ENCODE results near the gene PDZD7.

PDZD7 gene

GRCh38 chr10:100998183-100998990 lies 32.5 kb downstream of the PDZD7 start:
- TF ChIP-seq, protein P1, sequence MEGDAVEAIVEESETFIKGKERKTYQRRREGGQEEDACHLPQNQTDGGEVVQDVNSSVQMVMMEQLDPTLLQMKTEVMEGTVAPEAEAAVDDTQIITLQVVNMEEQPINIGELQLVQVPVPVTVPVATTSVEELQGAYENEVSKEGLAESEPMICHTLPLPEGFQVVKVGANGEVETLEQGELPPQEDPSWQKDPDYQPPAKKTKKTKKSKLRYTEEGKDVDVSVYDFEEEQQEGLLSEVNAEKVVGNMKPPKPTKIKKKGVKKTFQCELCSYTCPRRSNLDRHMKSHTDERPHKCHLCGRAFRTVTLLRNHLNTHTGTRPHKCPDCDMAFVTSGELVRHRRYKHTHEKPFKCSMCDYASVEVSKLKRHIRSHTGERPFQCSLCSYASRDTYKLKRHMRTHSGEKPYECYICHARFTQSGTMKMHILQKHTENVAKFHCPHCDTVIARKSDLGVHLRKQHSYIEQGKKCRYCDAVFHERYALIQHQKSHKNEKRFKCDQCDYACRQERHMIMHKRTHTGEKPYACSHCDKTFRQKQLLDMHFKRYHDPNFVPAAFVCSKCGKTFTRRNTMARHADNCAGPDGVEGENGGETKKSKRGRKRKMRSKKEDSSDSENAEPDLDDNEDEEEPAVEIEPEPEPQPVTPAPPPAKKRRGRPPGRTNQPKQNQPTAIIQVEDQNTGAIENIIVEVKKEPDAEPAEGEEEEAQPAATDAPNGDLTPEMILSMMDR (IDR thresholded peaks at IDR 0.05; ENCODE audit: control extremely low read depth, extremely low read depth, low read depth, missing control alignments) = no peak
- peak; percentile 72 for DNase-seq (ENCODE audit: extremely low spot score)
- ChIA-PET POLR2A (no interaction called here), CTCF (interaction anchor here (0.9 to 6.6 kb wide), 17 partner anchors 11 to 143 kb away, joined by 3 to 101 read pairs (median 6); partner anchors contain the start of genes MRPL43, PDZD7, SFXN3 and SLF2)

DNA sequence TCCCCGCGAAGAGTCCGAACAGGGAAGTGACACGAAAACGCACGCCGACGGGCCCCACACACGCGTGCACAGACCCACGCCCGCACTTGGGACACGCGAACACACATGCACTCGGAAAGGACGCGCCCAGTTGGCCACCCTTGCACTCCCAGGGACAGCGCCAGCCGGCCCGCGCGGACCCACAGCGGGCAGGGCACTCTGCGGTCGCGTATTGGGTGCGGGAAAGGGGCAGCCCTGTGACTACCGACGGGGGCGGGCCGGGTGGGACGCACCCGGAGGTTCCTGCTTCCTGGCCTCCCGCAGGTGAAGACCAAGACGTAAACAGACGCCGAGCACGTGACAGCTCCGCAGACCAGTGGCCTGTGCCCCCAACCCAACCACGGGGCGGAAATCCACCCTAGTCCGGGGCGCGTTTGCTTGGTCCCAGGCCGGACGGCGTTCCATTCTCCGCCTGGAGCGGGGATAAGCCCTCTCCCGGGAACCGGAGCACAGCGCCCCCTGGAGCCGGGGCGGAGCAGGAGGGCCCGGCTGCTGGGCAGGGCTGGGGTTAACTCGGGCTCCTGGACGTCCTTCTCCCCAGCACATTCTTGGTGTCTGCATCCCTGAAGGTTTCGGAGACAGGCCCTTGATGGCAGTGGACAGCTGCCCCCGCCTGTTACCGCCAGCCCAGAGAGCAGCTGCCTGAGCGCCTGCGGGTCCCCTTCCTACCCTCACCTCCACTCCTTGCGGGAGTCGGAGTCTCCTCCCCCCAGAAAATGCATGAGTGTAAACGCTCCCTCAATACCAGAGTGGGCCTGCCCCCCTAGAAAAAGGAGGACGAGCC lies 33.4 kb downstream of the PDZD7 start:
- TF ChIP-seq, protein P1 (IDR thresholded peaks at IDR 0.05; ENCODE audit: control extremely low read depth, extremely low read depth, low read depth, missing control alignments) = peak; percentile 75
- DNase-seq (ENCODE audit: extremely low spot score) = peak; percentile 84
- POLR2A ChIA-PET = no interaction called here

DNA sequence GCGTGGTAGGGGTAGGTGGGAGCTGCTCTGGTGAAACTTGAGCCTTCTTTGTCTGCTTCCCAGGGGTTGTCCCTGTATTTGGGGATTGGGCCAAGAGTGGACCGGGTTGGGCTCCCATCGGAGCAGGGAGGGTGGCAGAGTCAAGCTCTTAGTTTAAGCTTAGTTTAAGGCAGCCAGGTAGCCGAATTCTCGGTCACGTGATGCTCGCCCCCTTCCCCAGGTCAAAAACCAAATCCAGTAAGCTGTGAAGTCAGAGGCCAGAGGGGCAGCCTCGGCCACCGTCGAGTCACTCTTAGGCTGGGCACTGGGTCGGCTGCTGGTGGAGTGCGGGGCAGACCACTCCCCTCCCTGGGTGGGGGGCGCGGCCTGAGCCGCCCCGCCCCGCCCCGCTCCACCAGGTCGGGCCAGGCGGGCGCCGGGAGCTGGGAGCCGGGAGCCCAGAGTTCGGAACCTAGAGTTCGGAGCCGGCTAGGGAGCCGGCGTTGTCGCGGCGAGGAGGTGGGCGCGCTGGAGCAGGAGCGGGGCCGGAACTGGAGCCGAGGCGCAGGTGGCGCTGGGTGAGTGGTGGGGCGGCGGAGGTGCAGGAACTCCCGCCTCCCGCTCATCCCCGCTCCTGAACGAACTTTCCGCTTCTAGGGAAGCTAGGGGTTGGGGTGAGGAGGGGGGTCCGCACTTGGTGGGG lies 34.1 kb downstream of the PDZD7 start:
- TF ChIP-seq, protein P1 (IDR thresholded peaks at IDR 0.05; ENCODE audit: control extremely low read depth, extremely low read depth, low read depth, missing control alignments) = no peak
- ChIA-PET POLR2A (no interaction called here), CTCF (interaction anchor here (0.8 to 6.6 kb wide), 15 partner anchors 11 to 95 kb away, joined by 3 to 101 read pairs (median 6); partner anchors contain the start of genes MRPL43, PDZD7, SFXN3 and SLF2)
- peak; percentile 72 for DNase-seq (ENCODE audit: extremely low spot score)

More for the DNA sequence above, 33.4 kb downstream of the PDZD7 start:
- CTCF ChIA-PET = interaction anchor here (0.8 to 6.6 kb wide), 22 partner anchors 12 to 144 kb away, joined by 3 to 101 read pairs (median 5); partner anchors contain the start of genes MRPL43, PDZD7, SFXN3 and SLF2

- TF ChIP-seq, protein P1 (IDR thresholded peaks at IDR 0.05; ENCODE audit: control extremely low read depth, extremely low read depth, low read depth, missing control alignments) = no peak
- ChIA-PET CTCF (interaction anchor here (1.2 to 6.6 kb wide), 4 partner anchors 9 to 55 kb away, joined by 3 to 101 read pairs (median 50); partner anchors contain the start of genes MRPL43 and TWNK), POLR2A (no interaction called here)
- DNase-seq (ENCODE audit: extremely low spot score) = no peak
These were observed 35.7 kb downstream of the PDZD7 start for GRCh38 chr10:100995181-100995580.

GRCh38 chr10:100993986-100994708 lies 36.8 kb downstream of the PDZD7 start:
- TF ChIP-seq, protein P1 (IDR thresholded peaks at IDR 0.05; ENCODE audit: control extremely low read depth, extremely low read depth, low read depth, missing control alignments) = peak; percentile 23
- DNase-seq (ENCODE audit: extremely low spot score) = no peak
- POLR2A ChIA-PET = no interaction called here
- CTCF ChIA-PET = interaction anchor here (0.9 to 2.6 kb wide), 7 partner anchors 9 to 105 kb away, joined by 3 to 13 read pairs (median 3); no protein-coding TSS in a partner anchor

Data from GM10248 (cell line).